ENCODE measurements around the gene ZNF143.

Gene ZNF143

DNA sequence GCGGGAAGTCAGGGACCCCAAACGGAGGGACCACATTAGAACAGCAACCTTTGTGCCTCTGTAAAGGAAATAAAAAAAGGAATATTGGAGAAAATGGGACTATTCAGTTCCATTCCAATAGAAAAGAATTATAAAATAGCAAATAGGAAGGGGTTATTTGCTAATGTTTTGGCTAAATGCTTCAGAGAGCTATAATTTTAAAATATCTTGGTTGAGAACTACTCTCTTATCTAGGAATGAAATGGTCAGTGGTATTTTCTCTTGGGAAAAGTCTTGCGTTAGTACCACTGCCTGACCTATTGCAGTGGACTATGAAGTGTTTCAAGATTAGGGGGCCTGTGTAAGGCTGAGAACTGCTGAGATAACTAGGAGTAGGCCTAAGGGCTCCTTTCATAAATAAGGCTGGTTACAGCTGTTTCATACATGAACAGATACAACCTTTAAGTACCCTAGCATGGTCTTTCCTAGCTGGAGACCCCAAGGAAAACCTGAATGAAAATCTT is 105.8 kb downstream of the ZNF143 start:
- Histone ChIP-seq H3K9ac (ENCODE audit: low read length in 5 of 5) (no peak overlapping the region), H3K9me3 (ENCODE audit: control insufficient read depth in 5 of 5, low read length in 5 of 5) (no peaks in the 10 kb centered on the region), H3K4me1 (ENCODE audit: control insufficient read depth in 5 of 5, insufficient read depth in 5 of 5, low read length in 5 of 5) (peaks cover 0 to 22% (median 16%) of the 10 kb centered on the region in 5 donors), H3K4me3 (ENCODE audit: low read depth in 1 of 5, low read length in 5 of 5) (no peak overlapping the region), H3K27me3 (ENCODE audit: control insufficient read depth in 5 of 5, insufficient read depth in 4 of 5, low read length in 5 of 5) (no peaks in the 10 kb centered on the region), H3K27ac (ENCODE audit: low read depth, low read length) (no peak overlapping the region), H3K36me3 (ENCODE audit: control insufficient read depth in 5 of 5, insufficient read depth in 5 of 5, low read length in 5 of 5) (no peaks in the 10 kb centered on the region)

DNA sequence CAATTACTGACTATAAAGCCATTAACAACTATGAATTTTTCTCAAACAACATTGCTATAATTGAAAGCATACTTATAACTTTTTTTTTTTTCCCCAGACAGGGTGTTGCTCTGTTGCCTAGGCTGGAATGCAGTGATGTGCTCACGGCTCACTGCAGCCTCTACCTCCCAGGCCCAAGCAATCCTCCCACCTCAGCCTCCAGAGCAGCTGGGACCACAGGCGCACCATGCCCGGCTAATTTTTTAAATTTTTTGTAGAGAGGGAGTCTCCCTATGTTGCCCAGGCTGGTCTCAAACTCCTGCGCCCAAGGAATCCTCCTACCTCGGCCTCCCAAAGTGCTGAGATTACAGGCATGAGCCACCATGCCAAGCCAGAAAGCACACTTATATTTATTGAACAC is 106.6 kb downstream of the ZNF143 start:
- Histone ChIP-seq H3K27ac (ENCODE audit: low read depth, low read length) (no peak overlapping the region), H3K27me3 (ENCODE audit: control insufficient read depth in 5 of 5, insufficient read depth in 4 of 5, low read length in 5 of 5) (no peaks in the 10 kb centered on the region), H3K4me3 (ENCODE audit: low read depth in 1 of 5, low read length in 5 of 5) (no peak overlapping the region), H3K9ac (ENCODE audit: low read length in 5 of 5) (no peak overlapping the region), H3K9me3 (ENCODE audit: control insufficient read depth in 5 of 5, low read length in 5 of 5) (no peaks in the 10 kb centered on the region), H3K36me3 (ENCODE audit: control insufficient read depth in 5 of 5, insufficient read depth in 5 of 5, low read length in 5 of 5) (no peaks in the 10 kb centered on the region), H3K4me1 (ENCODE audit: control insufficient read depth in 5 of 5, insufficient read depth in 5 of 5, low read length in 5 of 5) (peaks cover 0 to 22% (median 18%) of the 10 kb centered on the region in 5 donors)

DNA sequence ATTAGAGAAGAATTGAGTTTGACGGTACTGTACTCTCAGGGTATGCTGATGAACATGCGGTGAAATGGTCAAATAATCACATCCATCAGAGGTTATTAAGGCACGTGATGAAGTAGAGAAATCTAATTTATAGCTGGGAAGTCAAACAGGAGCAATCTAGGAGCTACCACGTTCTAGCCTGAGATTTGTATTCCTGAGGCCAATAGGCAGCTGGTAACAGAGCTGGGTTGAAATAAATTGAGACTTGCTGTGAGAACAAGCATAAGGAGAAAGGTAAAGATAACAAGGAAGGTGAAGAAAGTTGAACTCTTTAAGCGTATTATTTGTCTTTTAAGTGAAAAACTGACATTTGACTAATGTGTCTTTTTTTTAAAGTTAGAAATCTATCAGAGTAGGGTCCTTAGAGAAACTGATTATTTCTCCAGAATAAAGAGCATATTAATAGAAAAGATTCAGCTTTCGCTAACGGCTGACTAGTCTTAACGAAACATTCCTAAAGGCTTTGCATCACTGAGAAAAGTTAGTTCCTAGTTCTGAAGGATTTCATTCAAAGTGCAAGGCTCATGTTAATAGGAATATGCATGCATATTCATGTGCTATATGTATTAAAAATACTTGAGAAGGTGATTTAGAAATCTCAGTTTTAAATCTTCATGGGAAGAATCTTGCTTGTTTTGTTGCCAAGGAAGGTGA is 107.5 kb downstream of the ZNF143 start:
- Histone ChIP-seq H3K4me1 (ENCODE audit: control insufficient read depth in 5 of 5, insufficient read depth in 5 of 5, low read length in 5 of 5) (peaks cover 0 to 26% (median 26%) of the 10 kb centered on the region in 5 donors), H3K27ac (ENCODE audit: low read depth, low read length) (peak overlapping the region; percentile 75), H3K9me3 (ENCODE audit: control insufficient read depth in 5 of 5, low read length in 5 of 5) (no peaks in the 10 kb centered on the region), H3K27me3 (ENCODE audit: control insufficient read depth in 5 of 5, insufficient read depth in 4 of 5, low read length in 5 of 5) (no peaks in the 10 kb centered on the region), H3K4me3 (ENCODE audit: low read depth in 1 of 5, low read length in 5 of 5) (no peak overlapping the region), H3K9ac (ENCODE audit: low read length in 5 of 5) (no peak overlapping the region), H3K36me3 (ENCODE audit: control insufficient read depth in 5 of 5, insufficient read depth in 5 of 5, low read length in 5 of 5) (no peaks in the 10 kb centered on the region)

DNA sequence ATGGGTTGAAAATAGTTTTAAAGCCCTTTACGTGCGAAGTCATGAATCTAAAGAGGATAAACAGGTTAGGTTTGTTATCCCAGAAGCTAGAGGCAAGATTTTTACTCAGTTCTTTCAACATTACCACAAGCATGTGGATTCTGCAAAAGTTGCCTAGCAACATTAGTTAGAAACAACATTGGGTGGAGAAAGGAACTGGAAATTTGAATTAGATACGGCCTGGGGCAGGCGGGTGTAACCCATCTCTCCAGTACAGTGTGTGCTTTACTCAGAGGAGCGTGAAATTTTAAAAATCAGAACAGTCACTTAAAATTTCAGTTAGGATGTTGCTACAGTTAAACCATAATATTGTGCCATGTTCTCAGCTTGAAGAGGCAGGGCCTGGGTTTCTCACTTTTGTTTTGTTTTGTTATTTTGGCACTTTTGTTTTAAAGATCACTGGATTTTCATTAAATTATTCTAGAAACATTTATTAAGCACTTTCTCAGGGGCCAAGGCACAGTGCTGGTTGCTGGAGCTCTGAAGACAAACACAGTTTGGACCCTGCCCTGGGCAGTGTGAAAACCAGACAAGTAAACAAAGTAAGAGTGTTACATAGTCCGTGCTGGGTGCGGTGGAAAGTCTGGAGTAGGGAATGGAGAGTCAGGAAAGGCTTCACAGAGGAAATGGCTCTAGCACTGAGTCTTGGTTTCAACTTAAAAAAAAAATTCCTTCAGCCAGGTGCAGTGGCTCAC is 108.2 kb downstream of the ZNF143 start:
- H3K27me3 ChIP-seq (ENCODE audit: control insufficient read depth in 5 of 5, insufficient read depth in 4 of 5, low read length in 5 of 5), result no peaks in the 10 kb centered on the region
- no peaks in the 10 kb centered on the region for H3K36me3 ChIP-seq (ENCODE audit: control insufficient read depth in 5 of 5, insufficient read depth in 5 of 5, low read length in 5 of 5)
- H3K4me3 ChIP-seq (ENCODE audit: low read depth in 1 of 5, low read length in 5 of 5), result no peak overlapping the region
- H3K4me1 ChIP-seq (ENCODE audit: control insufficient read depth in 5 of 5, insufficient read depth in 5 of 5, low read length in 5 of 5), result peaks cover 0 to 29% (median 26%) of the 10 kb centered on the region in 5 donors
- peak overlapping the region in 1 of 5 donors; percentile 53 for H3K9ac ChIP-seq (ENCODE audit: low read length in 5 of 5)
- H3K27ac ChIP-seq (ENCODE audit: low read depth, low read length), result peak overlapping the region; percentile 75
- no peaks in the 10 kb centered on the region for H3K9me3 ChIP-seq (ENCODE audit: control insufficient read depth in 5 of 5, low read length in 5 of 5)

DNA sequence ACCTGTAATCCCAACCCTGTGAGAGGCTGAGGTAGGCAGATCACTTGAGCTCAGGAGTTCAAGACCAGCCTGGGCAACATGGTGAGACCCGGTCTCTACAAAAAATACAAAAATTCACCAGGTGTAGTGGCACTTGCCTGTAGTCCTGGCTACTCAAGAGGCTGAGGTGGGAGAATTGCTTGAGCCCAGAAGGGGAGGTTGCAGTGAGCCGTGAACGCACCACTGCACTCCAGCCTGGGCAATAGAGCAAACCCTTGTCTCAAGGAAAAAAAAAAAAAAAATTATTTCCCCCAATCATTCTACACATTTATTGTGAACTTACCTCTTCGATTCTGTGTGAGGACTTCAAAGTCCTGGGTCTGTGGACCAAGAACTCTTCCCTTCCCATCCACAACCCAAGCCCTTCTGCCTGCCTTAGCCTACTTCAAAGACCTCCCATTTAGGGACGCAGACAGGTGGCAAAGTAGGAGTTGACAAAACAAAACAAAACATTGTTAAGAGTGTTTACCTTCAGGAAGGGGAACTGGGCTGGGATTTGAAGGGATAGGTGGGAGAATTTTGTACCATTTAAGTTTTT is 108.9 kb downstream of the ZNF143 start:
- no peak overlapping the region for H3K4me3 ChIP-seq (ENCODE audit: low read depth in 1 of 5, low read length in 5 of 5)
- no peaks in the 10 kb centered on the region for H3K9me3 ChIP-seq (ENCODE audit: control insufficient read depth in 5 of 5, low read length in 5 of 5)
- H3K27me3 ChIP-seq (ENCODE audit: control insufficient read depth in 5 of 5, insufficient read depth in 4 of 5, low read length in 5 of 5), result no peaks in the 10 kb centered on the region
- no peak overlapping the region for H3K9ac ChIP-seq (ENCODE audit: low read length in 5 of 5)
- peak overlapping the region; percentile 75 for H3K27ac ChIP-seq (ENCODE audit: low read depth, low read length)
- H3K4me1 ChIP-seq (ENCODE audit: control insufficient read depth in 5 of 5, insufficient read depth in 5 of 5, low read length in 5 of 5), result peaks cover 0 to 31% (median 28%) of the 10 kb centered on the region in 5 donors
- H3K36me3 ChIP-seq (ENCODE audit: control insufficient read depth in 5 of 5, insufficient read depth in 5 of 5, low read length in 5 of 5), result no peaks in the 10 kb centered on the region

DNA sequence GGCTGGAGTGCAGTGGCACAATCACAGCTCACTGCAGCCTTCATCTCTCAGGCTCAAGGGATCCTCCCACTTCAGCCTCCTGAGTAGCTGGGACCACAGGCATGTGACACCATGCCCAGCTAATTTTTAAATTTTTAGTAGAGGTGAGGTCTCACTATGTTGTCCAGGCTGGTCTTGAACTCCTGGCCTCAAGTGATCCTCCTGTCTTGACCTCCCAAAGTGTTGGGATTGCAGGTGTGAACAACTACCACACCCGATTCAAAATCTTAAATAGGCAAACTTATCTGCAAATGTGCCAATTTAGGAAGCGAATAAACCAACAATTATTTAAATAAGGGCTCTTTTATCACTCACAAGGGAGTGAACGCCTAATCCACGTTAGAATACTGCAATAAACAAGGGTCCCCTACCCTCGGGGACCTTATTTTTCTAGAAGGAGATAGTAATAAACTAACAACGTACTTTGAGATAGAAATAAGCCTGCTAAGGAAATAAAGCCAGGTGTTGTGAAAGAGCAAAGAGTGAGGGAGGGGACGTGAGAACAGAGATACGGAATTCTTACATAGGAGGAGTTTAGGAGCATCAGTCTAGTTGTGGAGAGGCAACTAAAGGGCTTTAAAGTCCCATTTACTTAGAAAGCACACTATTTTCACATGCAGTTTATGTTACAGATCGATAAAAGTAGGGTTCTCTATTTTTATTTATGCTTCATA is 109.7 kb downstream of the ZNF143 start:
- peaks cover 0 to 7% (median 0%) of the 10 kb centered on the region in 5 donors for H3K27me3 ChIP-seq (ENCODE audit: control insufficient read depth in 5 of 5, insufficient read depth in 4 of 5, low read length in 5 of 5)
- H3K27ac ChIP-seq (ENCODE audit: low read depth, low read length), result no peak overlapping the region
- H3K4me1 ChIP-seq (ENCODE audit: control insufficient read depth in 5 of 5, insufficient read depth in 5 of 5, low read length in 5 of 5), result peaks cover 0 to 39% (median 34%) of the 10 kb centered on the region in 5 donors
- H3K9me3 ChIP-seq (ENCODE audit: control insufficient read depth in 5 of 5, low read length in 5 of 5), result no peaks in the 10 kb centered on the region
- no peak overlapping the region for H3K9ac ChIP-seq (ENCODE audit: low read length in 5 of 5)
- H3K4me3 ChIP-seq (ENCODE audit: low read depth in 1 of 5, low read length in 5 of 5), result no peak overlapping the region
- H3K36me3 ChIP-seq (ENCODE audit: control insufficient read depth in 5 of 5, insufficient read depth in 5 of 5, low read length in 5 of 5), result no peaks in the 10 kb centered on the region

DNA sequence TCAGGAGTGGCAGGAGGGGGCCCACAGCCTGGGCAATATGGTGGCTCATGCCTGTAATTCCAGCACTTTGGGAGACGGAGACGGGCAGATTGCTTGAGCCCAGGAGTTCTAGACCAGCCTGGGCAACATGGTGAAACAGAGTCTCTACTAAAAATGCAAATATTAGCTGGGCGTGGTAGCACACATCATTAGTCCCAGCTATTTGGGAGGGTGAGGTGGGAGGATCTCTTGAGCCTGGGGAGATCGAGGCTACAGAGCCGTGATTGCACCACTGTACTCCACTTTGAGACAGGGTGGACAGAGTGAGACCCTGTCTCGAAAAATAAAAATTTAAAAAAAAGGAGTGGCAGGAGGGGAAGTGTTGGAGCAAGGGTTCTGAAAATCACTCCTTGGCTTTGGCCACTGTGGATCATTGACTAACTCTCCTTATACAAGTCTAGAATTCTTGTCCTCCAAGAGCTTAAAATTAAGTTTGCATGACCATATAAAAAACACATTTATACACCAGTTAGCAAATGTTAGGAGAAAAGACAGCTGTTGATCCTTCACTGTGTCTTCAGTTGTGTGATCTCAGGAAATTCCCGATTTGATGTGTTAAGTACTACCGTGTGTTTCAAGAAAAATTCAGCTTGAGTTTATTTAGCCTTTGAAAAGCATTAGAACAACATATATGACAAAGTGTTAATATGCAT is 110.4 kb downstream of the ZNF143 start:
- H3K4me3 ChIP-seq (ENCODE audit: low read depth in 1 of 5, low read length in 5 of 5), result no peak overlapping the region
- H3K4me1 ChIP-seq (ENCODE audit: control insufficient read depth in 5 of 5, insufficient read depth in 5 of 5, low read length in 5 of 5), result peaks cover 0 to 36% (median 32%) of the 10 kb centered on the region in 5 donors
- H3K27me3 ChIP-seq (ENCODE audit: control insufficient read depth in 5 of 5, insufficient read depth in 4 of 5, low read length in 5 of 5), result peaks cover 0 to 7% (median 3%) of the 10 kb centered on the region in 5 donors
- no peak overlapping the region for H3K27ac ChIP-seq (ENCODE audit: low read depth, low read length)
- H3K9me3 ChIP-seq (ENCODE audit: control insufficient read depth in 5 of 5, low read length in 5 of 5), result no peaks in the 10 kb centered on the region
- no peak overlapping the region for H3K9ac ChIP-seq (ENCODE audit: low read length in 5 of 5)
- H3K36me3 ChIP-seq (ENCODE audit: control insufficient read depth in 5 of 5, insufficient read depth in 5 of 5, low read length in 5 of 5), result no peaks in the 10 kb centered on the region

DNA sequence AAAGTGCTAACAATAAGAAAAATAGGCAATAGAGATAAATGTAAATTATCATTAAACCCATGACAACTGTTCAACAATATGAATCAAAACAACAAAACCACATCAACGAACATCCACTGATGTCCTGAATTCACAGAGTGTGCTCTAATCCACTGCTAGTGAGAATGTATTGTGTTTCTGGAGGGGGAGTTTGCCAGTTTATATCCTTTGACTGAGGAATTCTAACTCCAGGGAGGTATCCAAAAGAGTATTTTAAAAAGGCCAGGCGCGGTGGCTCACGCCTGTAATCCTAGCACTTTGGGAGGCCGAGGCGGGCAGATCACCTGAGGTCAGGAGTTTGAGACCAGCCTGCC is 110.9 kb downstream of the ZNF143 start:
- Histone ChIP-seq H3K36me3 (ENCODE audit: control insufficient read depth in 5 of 5, insufficient read depth in 5 of 5, low read length in 5 of 5) (no peaks in the 10 kb centered on the region), H3K27ac (ENCODE audit: low read depth, low read length) (no peak overlapping the region), H3K9ac (ENCODE audit: low read length in 5 of 5) (no peak overlapping the region), H3K4me3 (ENCODE audit: low read depth in 1 of 5, low read length in 5 of 5) (no peak overlapping the region), H3K27me3 (ENCODE audit: control insufficient read depth in 5 of 5, insufficient read depth in 4 of 5, low read length in 5 of 5) (peaks cover 0 to 7% (median 3%) of the 10 kb centered on the region in 5 donors), H3K4me1 (ENCODE audit: control insufficient read depth in 5 of 5, insufficient read depth in 5 of 5, low read length in 5 of 5) (peaks cover 0 to 32% (median 28%) of the 10 kb centered on the region in 5 donors), H3K9me3 (ENCODE audit: control insufficient read depth in 5 of 5, low read length in 5 of 5) (no peaks in the 10 kb centered on the region)

DNA sequence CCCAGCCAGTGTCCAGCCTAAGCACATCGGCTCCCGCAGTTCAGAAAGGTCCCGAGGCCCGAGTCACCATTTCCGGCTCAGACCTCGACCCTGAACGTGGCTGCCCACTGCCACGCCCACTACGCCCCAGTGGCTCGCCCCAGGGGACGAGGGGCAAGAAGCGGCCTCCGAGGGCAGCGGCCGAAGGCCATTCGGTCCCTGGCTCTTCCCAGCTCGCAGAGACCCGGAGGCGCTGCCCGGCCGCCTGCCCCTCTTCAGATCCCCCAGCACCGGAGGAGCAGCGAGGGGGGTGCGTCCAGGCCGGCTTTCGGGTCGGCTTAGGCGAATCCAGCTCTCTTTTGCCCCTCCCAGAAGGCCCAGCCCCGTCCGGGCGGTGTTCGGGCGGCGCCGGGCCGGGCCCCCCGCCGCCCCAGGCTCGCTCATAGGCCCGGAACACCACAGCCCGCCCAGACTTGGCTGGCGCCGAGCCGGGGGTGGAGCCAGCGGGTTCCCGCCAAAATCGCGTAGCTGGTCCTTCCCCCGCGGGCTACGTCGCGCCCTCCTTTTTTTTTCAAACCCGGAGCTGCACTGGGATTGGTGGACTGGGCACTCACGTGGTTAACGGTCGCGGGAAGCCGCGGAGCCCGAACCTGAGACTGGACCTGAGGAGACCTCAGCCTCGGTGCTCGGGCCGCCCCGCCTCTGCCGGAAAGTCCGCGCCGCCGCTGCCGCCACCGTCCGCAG is 112.4 kb downstream of the ZNF143 start, which contains the start of gene WEE1:
TSS of gene WEE1 (plus strand) at position 619 of the 723 bp plus-strand sequence. CDS start 264 bp downstream, outside the sequence.
- Histone ChIP-seq H3K4me1 (ENCODE audit: control insufficient read depth in 5 of 5, insufficient read depth in 5 of 5, low read length in 5 of 5) (peaks cover 0 to 32% (median 26%) of the 10 kb centered on the region in 5 donors), H3K4me3 (ENCODE audit: low read depth in 1 of 5, low read length in 5 of 5) (peak within 1 kb of the TSS; percentile 69 to 89 (median 77)), H3K36me3 (ENCODE audit: control insufficient read depth in 5 of 5, insufficient read depth in 5 of 5, low read length in 5 of 5) (peaks cover 0 to 2% (median 0%) of the 10 kb centered on the region in 5 donors), H3K27me3 (ENCODE audit: control insufficient read depth in 5 of 5, insufficient read depth in 4 of 5, low read length in 5 of 5) (peaks cover 0 to 13% (median 3%) of the 10 kb centered on the region in 5 donors), H3K9me3 (ENCODE audit: control insufficient read depth in 5 of 5, low read length in 5 of 5) (no peaks in the 10 kb centered on the region), H3K27ac (ENCODE audit: low read depth, low read length) (peak within 1 kb of the TSS; percentile 77), H3K9ac (ENCODE audit: low read length in 5 of 5) (peak within 1 kb of the TSS in 4 of 5 donors; percentile 76 to 86 (median 79))

Measured in subcutaneous abdominal adipose tissue (tissue), 5 donors.